Smooth muscle cell (in vitro differentiated cells): Measurements from ENCODE around the gene GRID2. TPM values are rescaled to one million over a fixed set of nuclear protein-coding genes. Genes with fewer than 3 reads are reported as not detected.

Experiments used
- DNase-seq: peaks from one replicate; lab custom pipeline; 2025; ENCODE audit not compliant: unreplicated experiment; lab: John Stamatoyannopoulos, UW
- H2AFZ ChIP-seq: fragments of 200-600 bp; sonication (generic); 2 replicates; pipeline ENCODE4 v1.6.0; 2016; ENCODE audit warnings: antibody characterized with exemption, low read depth, mild to moderate bottlenecking
- H3F3A ChIP-seq: fragments of 200-600 bp; sonication (generic); 2 replicates; pipeline ENCODE4 v1.6.0; 2017; ENCODE audit warnings: antibody characterized with exemption, low read depth
- H3K27ac ChIP-seq: fragments of 200-600 bp; sonication (generic); 2 replicates; pipeline ENCODE4 v1.5.1; 2016; ENCODE audit warnings: low read depth, mild to moderate bottlenecking
- H3K27me3 ChIP-seq: fragments of 200-600 bp; sonication (generic); 2 replicates; pipeline ENCODE4 v1.6.1; 2016; ENCODE audit warnings: low read depth, mild to moderate bottlenecking
- H3K36me3 ChIP-seq: fragments of 200-600 bp; sonication (generic); 2 replicates; pipeline ENCODE4 v1.5.1; 2016; ENCODE audit warnings: low read depth
- H3K4me1 ChIP-seq: fragments of 200-600 bp; sonication (generic); 2 replicates; pipeline ENCODE4 v1.5.1; 2016; ENCODE audit warnings: low read depth
- H3K4me2 ChIP-seq: fragments of 200-600 bp; sonication (generic); 2 replicates; pipeline ENCODE4 v1.6.0; 2016; ENCODE audit warnings: mild to moderate bottlenecking
- H3K4me3 ChIP-seq: fragments of 200-600 bp; sonication (generic); 2 replicates; pipeline ENCODE4 v1.5.1; 2016; ENCODE audit warnings: mild to moderate bottlenecking
- H3K79me2 ChIP-seq: fragments of 200-600 bp; sonication (generic); 2 replicates; pipeline ENCODE4 v1.6.0; 2016; ENCODE audit warnings: low read depth, mild to moderate bottlenecking
- H3K9ac ChIP-seq: fragments of 200-600 bp; sonication (generic); 2 replicates; pipeline ENCODE4 v1.6.0; 2016; ENCODE audit warnings: low read depth
- H3K9me3 ChIP-seq: fragments of 200-600 bp; sonication (generic); replicated peaks from 2 replicates; pipeline ENCODE4 v1.5.1; 2016; ENCODE audit warnings: low read depth
- H4K20me1 ChIP-seq: fragments of 200-600 bp; sonication (generic); 2 replicates; pipeline ENCODE4 v1.6.0; 2016; ENCODE audit warnings: low read depth
- WGBS: methylation state at CpG from one replicate; pipeline ENCODE4 v1.1.7; 2016; ENCODE audit warnings: low lambda C conversion rate; 5-methylcytosine and 5-hydroxymethylcytosine counted together
- polyA plus RNA-seq: library from polyadenylated mRNA; unstranded; fragments of >200 nt; fragmentation: Nextera tagmentation; extraction: Ambion mirVana; gene quantifications from 2 replicates; pipeline ENCODE4 v1.2.1, GENCODE V29; 2016
- total RNA-seq: library from RNA; depleted of rRNA; stranded (reverse); fragments of >200 nt; gene quantifications from 2 replicates; pipeline ENCODE4 v1.2.3, GENCODE V29; 2014
- TF ChIP-seq, protein P1 (sequence below): fragments of 200-600 bp; sonication (generic); IDR thresholded peaks from 2 replicates; pipeline ENCODE4 v1.5.1; 2017; ENCODE audit warnings: borderline replicate concordance, mild to moderate bottlenecking, antibody characterized with exemption; ENCODE audit not compliant: insufficient read depth, poor library complexity, severe bottlenecking

The GRID2 gene
- total and polyA plus RNA-seq, 2 experiments from 2014 or later, result 1.2 TPM; not detected in 1

DNA sequence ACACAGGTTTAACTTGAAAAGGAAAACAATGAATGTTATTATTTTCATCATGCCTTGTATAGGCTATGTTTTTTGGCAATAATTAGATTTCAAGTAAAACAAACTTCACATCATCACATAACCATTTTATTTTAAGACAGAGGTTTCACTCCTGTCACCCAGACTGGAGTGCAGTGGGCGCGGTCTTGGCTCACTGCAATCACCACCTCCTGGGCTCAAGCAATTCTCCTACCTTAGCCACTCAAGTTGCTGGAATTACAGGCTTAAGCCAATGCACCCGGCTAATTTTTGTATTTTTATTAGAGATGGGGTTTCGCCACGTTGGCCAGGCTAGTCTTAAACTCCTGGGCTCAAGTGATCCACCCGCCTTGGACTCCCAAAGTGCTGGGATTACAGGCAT lies 866.2 kb downstream of the GRID2 start:
- DNase-seq, result no peak
- no peak overlapping the region for H3K4me3 ChIP-seq
- no peak overlapping the region for H3K4me2 ChIP-seq
- no peaks in the 10 kb centered on the region for H3K4me1 ChIP-seq
- no peaks in the 10 kb centered on the region for H3F3A ChIP-seq
- H3K79me2 ChIP-seq, result no peaks in the 10 kb centered on the region
- H3K27ac ChIP-seq, result no peak overlapping the region
- no peak overlapping the region for H2AFZ ChIP-seq
- TF ChIP-seq, protein P1, sequence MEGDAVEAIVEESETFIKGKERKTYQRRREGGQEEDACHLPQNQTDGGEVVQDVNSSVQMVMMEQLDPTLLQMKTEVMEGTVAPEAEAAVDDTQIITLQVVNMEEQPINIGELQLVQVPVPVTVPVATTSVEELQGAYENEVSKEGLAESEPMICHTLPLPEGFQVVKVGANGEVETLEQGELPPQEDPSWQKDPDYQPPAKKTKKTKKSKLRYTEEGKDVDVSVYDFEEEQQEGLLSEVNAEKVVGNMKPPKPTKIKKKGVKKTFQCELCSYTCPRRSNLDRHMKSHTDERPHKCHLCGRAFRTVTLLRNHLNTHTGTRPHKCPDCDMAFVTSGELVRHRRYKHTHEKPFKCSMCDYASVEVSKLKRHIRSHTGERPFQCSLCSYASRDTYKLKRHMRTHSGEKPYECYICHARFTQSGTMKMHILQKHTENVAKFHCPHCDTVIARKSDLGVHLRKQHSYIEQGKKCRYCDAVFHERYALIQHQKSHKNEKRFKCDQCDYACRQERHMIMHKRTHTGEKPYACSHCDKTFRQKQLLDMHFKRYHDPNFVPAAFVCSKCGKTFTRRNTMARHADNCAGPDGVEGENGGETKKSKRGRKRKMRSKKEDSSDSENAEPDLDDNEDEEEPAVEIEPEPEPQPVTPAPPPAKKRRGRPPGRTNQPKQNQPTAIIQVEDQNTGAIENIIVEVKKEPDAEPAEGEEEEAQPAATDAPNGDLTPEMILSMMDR, result no peak
- H3K36me3 ChIP-seq, result no peaks in the 10 kb centered on the region
- no peaks in the 10 kb centered on the region for H4K20me1 ChIP-seq
- WGBS, result 95% methylated on average over 6 of the region's 6 CpGs
- H3K9me3 ChIP-seq, result no peaks in the 10 kb centered on the region
- no peak overlapping the region for H3K9ac ChIP-seq
- no peaks in the 10 kb centered on the region for H3K27me3 ChIP-seq

DNA sequence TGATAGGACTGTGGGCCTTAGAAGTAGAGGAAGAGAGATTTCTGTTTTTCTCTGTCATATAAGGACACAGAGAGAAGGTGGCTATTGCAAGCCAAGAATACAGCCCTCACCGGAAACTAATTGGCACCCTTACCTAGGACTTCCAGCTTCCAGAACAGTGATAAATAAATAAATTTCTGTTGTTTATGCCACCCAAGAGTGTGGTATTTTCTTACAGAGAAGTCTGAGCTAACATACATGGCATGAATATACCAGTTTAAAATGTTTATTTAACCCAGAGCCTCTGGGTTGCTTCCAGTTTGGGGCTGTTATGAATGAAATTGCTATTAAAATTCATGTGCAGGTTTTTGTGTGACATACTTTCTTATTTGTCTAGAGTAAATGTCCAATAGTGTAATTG lies 870.8 kb downstream of the GRID2 start:
- Histone ChIP-seq H3K4me2 (no peak overlapping the region), H2AFZ (no peak overlapping the region), H3F3A (no peaks in the 10 kb centered on the region), H3K36me3 (no peaks in the 10 kb centered on the region), H3K4me3 (no peak overlapping the region), H4K20me1 (no peaks in the 10 kb centered on the region), H3K4me1 (no peaks in the 10 kb centered on the region), H3K79me2 (no peaks in the 10 kb centered on the region), H3K9ac (no peak overlapping the region), H3K9me3 (no peaks in the 10 kb centered on the region), H3K27me3 (no peaks in the 10 kb centered on the region), H3K27ac (no peak overlapping the region)
- no peak for DNase-seq
- TF ChIP-seq, protein P1, result no peak
- WGBS, result 96% methylated on average over 1 of the region's 1 CpG

DNA sequence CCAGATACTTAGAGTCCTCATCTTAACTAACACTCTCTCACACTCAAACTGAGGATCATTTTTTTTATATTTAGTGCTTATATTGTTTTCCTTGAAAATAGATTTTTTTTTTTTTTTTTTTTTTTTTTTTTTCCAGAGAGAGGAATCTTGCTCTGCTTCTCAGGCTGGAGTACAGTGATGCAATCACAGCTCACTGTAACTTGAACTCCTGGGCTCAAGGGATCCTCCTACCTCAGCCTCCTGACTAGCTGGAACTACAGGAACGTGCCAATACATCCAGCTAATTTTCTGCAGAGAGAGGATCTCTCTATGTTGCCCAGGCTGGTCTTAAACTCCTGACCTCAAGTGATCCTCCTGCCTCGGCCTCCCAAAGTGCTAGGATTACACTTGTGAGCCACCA lies 874.5 kb downstream of the GRID2 start:
- no peaks in the 10 kb centered on the region for H3F3A ChIP-seq
- no peak overlapping the region for H3K4me3 ChIP-seq
- no peak overlapping the region for H2AFZ ChIP-seq
- H3K36me3 ChIP-seq, result no peaks in the 10 kb centered on the region
- no peak for DNase-seq
- H3K27me3 ChIP-seq, result no peaks in the 10 kb centered on the region
- no peak overlapping the region for H3K9ac ChIP-seq
- TF ChIP-seq, protein P1, result no peak
- H3K79me2 ChIP-seq, result no peaks in the 10 kb centered on the region
- no peaks in the 10 kb centered on the region for H3K4me1 ChIP-seq
- H3K4me2 ChIP-seq, result no peak overlapping the region
- H3K27ac ChIP-seq, result no peak overlapping the region
- WGBS, result 81% methylated on average over 2 of the region's 2 CpGs
- H3K9me3 ChIP-seq, result no peaks in the 10 kb centered on the region
- no peaks in the 10 kb centered on the region for H4K20me1 ChIP-seq

DNA sequence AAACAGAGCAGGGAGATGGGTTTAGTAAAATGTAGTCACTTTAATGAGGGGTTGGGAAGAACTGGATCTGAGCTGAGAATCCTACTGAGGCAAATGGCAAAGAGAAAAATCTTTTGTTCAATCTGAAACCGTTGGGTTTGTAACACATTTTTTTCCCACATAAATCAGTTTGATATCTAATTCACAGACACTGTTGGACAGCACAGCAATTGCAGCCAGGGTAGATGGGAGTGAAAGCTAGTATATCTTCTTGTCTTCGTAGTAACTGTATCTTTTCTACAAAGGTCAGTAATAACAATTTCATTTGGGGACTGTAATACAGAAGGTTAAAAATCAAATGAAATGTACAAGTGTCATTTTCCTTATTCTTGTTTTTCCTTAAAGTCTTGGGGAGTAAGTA lies 875.3 kb downstream of the GRID2 start:
- no peaks in the 10 kb centered on the region for H4K20me1 ChIP-seq
- H3K4me1 ChIP-seq, result no peaks in the 10 kb centered on the region
- no peaks in the 10 kb centered on the region for H3F3A ChIP-seq
- H3K4me2 ChIP-seq, result no peak overlapping the region
- 89% methylated on average over 2 of the region's 2 CpGs for WGBS
- H3K9ac ChIP-seq, result no peak overlapping the region
- TF ChIP-seq, protein P1, result no peak
- no peaks in the 10 kb centered on the region for H3K9me3 ChIP-seq
- no peaks in the 10 kb centered on the region for H3K36me3 ChIP-seq
- no peak overlapping the region for H2AFZ ChIP-seq
- DNase-seq, result no peak
- no peaks in the 10 kb centered on the region for H3K27me3 ChIP-seq
- no peaks in the 10 kb centered on the region for H3K79me2 ChIP-seq
- H3K4me3 ChIP-seq, result no peak overlapping the region
- no peak overlapping the region for H3K27ac ChIP-seq
